GM10266 (cell line): ENCODE results near the gene SOWAHD.
"Not testable (repeated sequence)": the region's sequence is repeated elsewhere in the genome, so short reads cannot be mapped to it uniquely, and the experiment has no call there.

ENCODE experiments used
- DNase-seq: peaks from one replicate; pipeline ENCODE4 v3.0.0; 2012; ENCODE audit errors: extremely low spot score
- TF ChIP-seq, protein P1 (sequence below): IDR thresholded peaks from 2 replicates; pipeline ENCODE4 v1.5.1; 2012; ENCODE audit warnings: mild to moderate bottlenecking, low read depth; ENCODE audit not compliant: control insufficient read depth, insufficient read depth; ENCODE audit errors: missing control alignments

SOWAHD gene

DNA sequence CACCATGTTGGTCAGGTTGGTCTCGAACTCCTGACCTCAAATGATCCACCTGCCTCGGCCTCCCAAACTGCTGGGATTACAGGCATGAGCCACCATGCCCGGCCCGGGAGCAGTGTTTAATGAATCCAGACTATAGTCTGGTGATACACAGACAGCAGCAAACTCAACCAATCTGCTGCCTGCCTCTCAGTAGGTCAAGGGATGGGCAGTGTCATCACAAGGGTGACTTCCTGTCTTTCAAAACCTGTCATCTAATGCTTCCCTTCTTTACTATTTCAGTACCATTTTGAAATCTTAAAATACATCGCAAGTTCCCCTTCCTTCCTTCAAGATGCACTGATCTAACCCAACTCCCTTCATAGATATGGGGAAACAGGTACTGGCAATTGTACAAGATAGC is 24.6 kb downstream of the SOWAHD start:
- TF ChIP-seq, protein P1, sequence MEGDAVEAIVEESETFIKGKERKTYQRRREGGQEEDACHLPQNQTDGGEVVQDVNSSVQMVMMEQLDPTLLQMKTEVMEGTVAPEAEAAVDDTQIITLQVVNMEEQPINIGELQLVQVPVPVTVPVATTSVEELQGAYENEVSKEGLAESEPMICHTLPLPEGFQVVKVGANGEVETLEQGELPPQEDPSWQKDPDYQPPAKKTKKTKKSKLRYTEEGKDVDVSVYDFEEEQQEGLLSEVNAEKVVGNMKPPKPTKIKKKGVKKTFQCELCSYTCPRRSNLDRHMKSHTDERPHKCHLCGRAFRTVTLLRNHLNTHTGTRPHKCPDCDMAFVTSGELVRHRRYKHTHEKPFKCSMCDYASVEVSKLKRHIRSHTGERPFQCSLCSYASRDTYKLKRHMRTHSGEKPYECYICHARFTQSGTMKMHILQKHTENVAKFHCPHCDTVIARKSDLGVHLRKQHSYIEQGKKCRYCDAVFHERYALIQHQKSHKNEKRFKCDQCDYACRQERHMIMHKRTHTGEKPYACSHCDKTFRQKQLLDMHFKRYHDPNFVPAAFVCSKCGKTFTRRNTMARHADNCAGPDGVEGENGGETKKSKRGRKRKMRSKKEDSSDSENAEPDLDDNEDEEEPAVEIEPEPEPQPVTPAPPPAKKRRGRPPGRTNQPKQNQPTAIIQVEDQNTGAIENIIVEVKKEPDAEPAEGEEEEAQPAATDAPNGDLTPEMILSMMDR, result no peak
- DNase-seq, result no peak

DNA sequence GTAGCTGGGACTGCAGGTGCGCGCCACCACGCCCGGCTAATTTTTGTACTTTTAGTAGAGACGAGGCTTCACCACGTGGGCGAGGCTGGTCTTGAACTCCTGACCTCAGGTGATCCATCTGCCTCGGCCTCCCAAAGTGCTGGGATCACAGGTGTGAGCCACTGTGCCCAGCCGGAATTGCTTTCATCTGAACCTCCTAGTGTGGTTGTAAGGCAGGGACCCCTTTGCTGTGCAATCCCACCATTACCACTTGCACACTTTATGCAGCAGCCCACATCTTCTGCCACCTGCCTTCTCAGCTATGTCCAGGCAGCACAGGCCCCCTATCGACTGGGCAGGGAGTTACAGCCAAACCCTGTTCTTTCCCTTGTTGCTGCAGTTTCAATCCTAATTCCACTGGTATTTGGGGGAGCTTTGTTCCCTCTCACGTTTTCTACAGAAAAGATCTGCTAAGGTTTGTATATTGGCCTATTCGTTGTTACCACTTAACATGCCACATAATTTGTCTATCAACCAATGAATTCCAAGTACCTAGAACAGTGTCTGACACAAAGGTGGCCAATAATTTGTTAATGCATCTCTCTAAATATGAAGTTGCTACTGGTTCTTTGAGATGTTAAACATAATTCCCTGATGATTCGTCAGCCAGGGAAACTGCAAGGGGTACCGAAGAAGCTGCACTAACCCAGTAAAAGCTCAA is 26.5 kb downstream of the SOWAHD start:
- no peak for DNase-seq
- TF ChIP-seq, protein P1, result peak; percentile 52

DNA sequence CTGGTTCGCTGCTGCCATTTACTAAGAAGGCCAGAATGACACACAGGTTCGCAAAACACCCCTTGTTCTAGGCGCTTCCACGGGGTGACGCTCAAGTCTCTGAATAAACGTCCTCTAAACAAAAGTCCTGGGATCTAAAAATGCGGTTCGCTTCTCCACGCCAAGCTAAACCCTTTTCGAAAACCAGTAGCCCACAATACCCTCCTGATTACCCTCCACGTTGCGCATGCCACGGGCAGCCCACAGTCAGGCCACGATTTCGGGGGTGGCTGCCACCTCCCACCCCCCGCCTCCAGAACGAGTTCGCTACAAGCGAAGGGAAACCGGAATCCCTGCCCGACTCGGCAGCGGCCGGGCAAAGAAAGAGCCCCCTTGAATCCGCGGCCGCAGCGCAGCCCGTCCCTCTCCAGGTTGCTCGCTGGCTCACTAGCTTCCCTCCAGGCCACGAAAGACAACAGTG is 32.6 kb downstream of the SOWAHD start:
- no peak for DNase-seq

DNA sequence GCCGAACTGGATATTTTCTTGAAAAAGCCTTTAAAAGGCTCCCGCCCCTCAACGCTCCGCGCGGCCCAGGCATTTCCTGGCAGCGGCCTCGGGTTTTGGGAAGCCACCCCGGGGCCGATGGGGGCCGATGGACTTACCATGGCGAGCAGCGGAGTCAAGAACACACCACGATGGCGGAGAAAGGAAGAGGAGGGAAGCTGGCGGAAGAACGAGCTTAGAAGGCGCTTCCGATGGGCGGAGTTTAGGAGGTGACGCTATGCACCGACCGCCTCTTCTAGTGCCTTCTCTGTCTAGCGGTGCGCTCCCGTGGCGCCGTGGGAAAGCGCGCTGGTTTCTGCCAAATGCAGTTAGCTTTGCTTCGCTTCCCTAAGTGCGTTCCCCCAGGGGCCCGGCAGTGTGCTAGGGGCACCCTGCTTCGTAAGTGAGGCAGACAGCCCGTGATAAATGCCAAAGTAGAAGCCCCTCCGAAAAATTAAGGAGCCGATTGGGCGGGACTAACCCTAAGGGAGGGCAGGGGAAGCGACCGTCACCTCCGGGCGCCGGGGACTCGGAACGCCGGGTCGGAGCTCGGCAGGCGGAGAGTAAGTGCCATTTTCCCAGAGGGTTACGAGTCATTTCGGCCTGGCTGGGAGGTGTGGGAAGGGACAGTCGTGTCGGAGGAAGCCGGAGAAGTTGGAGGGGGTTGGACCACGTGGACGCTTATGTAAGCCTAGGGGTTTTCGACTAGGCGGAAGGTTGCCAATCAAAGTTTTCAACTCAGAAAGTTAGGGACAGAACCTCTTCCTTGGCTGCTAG is 33.2 kb downstream of the SOWAHD start, which contains the start of gene RPL39:
Gene RPL39, minus strand, starts transcription at position 194 of the 795 bp plus-strand sequence. Its CDS starts 54 bp downstream, at position 140.
- peak; percentile 58 for DNase-seq
- TF ChIP-seq, protein P1, result no peak

More for the DNA sequence above, 32.6 kb downstream of the SOWAHD start:
- TF ChIP-seq, protein P1, result peak; percentile 11

DNA sequence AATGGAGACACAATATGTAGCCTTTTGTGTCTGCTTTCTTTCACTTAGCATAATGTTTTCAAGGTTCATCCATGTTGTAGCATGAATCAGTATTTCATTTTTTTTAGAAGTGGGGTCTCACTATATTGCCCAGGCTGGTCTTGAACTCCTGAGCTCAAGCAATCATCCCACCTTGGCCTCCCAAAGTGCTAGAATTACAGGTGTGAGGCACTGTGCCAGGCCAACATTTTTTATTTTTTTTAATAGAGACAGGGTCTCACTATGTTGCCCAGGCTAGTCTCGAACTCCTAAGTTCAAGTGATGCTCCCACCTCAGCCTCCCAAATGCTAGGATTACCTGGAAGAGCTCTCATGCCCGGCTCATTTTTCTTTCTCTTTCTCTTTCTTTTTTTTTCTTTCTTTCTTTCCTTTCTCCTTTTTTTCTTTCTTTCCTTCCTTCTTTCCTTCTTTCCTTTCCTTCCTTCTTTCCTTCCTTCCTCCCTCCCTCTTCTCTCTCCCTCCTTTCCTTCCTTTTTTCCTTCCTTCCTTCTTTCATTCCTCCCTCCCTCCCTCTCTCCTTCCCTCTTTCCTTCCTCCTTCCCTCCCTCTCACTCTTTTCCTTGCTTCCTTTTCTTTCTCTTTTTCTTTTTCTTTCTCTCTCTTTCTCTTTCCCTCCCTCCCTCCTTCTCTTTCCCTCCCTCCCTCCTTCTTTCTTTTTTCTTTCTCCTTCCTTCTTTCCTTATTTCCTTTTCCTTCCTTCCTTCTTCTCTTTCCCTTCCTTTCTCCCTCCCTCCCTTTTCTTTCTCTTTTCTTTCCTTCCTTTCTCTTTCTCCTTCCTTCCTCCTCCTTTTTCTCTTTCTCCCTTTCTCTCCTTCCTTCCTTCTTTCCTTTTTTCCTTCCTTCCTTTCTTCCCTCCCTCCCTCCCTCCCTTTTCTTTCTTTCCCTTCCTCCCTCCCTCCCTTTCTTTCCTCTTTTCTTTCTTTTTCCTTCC is 43.1 kb downstream of the SOWAHD start:
- TF ChIP-seq, protein P1, result no peak
- no peak for DNase-seq

DNA sequence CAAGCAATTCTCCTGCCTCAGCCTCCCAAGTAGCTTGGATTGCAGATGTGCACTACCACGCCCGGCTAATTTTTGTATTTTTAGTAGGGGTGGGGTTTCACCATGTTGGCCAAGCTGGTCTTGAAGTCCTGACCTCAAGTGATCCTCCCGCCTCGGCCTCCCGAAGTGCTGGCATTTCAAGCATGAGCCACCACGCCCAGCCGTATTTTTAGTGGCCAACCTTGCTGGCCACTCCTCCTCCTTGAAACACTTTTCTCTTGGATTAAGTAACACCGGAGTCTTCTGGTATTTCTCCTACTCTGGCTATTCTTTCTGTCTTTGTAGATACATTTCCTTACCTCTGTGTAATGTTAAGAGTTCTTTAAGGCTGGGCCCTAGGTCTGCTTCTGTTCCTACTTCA is 44.2 kb downstream of the SOWAHD start:
- TF ChIP-seq, protein P1, result no peak
- DNase-seq, result no peak

DNA sequence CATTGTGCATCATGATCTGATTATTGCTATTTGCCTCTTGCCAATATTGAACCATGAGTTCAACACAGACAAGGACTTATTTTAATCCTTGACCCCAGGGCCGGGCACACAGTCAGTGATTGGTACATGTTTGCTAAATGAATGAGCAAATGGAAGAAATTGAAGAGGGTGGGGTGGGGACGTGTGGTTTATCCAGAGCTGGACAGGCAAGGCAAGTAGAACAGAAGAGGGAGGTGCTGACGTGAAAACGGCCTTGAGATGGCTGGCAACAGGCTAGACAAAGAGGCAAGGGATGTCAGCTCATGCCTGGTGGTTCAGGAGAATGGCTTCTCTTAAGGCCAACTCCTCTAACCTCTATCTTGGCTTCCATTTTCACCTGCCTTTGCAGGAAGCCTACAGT is 50.1 kb downstream of the SOWAHD start:
- not testable (repeated sequence) for DNase-seq
